OCI-LY3 (cell line): ENCODE measurements around the gene SUMF1.

Experiments
- CTCF ChIP-seq: fragments of 200-600, 300-600 bp; sonication (generic); IDR thresholded peaks from 2 replicates; pipeline ENCODE4 v1.5.1; 2014; ENCODE audit warnings: antibody characterized with exemption, low read length, low read depth
- EZH2phosphoT487 ChIP-seq: fragments of 200-600 bp; shearing (Covaris generic); IDR thresholded peaks from 2 replicates; pipeline ENCODE4 v1.6.1; 2018; ENCODE audit warnings: antibody characterized with exemption, mixed run types, low read depth

DNA sequence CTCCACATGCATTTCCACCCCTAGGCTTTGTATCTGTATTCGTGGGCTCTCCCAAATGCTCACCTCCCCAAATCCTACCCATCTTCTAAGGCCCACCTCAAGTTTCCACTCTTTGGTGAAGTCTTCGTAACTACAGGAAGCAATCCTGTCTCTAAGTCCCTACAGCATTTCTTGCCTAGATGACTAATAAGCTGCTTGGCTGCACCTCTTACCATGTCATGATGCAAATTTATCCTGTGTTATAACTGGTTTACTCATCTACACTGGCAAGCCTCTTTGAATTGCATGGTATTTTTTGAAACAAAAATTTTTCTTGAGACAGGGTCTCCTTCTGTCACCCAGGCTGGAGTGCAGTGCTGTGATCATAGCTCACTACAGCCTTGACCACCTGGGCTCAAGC, 90.6 kb downstream of the SUMF1 start:
- TF ChIP-seq CTCF = no peak
- no peak for TF ChIP-seq EZH2phosphoT487
